H9 (cell line): ENCODE data around the gene USE1. TPM values are rescaled to one million over a fixed set of nuclear protein-coding genes. Genes with fewer than 3 reads are reported as not detected.

Source experiments
- DNase-seq: peaks from one replicate; pipeline ENCODE4 v3.0.0-alpha.2; 2017
- H2AFZ ChIP-seq: one replicate; pipeline ENCODE4 v1.6.1; 2013; ENCODE audit warnings: mild to moderate bottlenecking, low read length, control low read depth, moderate library complexity
- H2AK5ac ChIP-seq: 2 replicates; pipeline ENCODE4 v1.6.1; 2013; ENCODE audit warnings: low read length, control low read depth, mixed read lengths; ENCODE audit not compliant: insufficient read length
- H2BK120ac ChIP-seq: one replicate; pipeline ENCODE4 v1.6.1; 2013; ENCODE audit warnings: low read depth, mild to moderate bottlenecking, low read length, control low read depth, inconsistent platforms; ENCODE audit not compliant: poor library complexity, severe bottlenecking
- H2BK12ac ChIP-seq: 2 replicates; pipeline ENCODE4 v1.6.1; 2013; ENCODE audit warnings: low read length, control low read depth, mixed read lengths, low read depth; ENCODE audit not compliant: insufficient read length
- H2BK15ac ChIP-seq: 2 replicates; pipeline ENCODE4 v1.6.1; 2013; ENCODE audit warnings: low read depth, low read length, control low read depth
- H2BK20ac ChIP-seq: one replicate; pipeline ENCODE4 v1.6.1; 2013; ENCODE audit warnings: low read depth, mild to moderate bottlenecking, low read length, control low read depth, inconsistent platforms; ENCODE audit not compliant: poor library complexity, severe bottlenecking
- H2BK5ac ChIP-seq: 2 replicates; pipeline ENCODE4 v1.6.1; 2013; ENCODE audit warnings: low read length, control low read depth, mixed read lengths; ENCODE audit not compliant: insufficient read length
- H3K14ac ChIP-seq: 2 replicates; pipeline ENCODE4 v1.6.1; 2013; ENCODE audit warnings: low read length, control low read depth; ENCODE audit not compliant: insufficient read depth
- H3K18ac ChIP-seq: 2 replicates; pipeline ENCODE4 v1.6.1; 2013; ENCODE audit warnings: low read depth, mild to moderate bottlenecking, mixed read lengths, low read length, control low read depth; ENCODE audit not compliant: insufficient read length
- H3K23ac ChIP-seq: 2 replicates; pipeline ENCODE4 v1.6.1; 2013; ENCODE audit warnings: low read length, control low read depth, mixed read lengths, low read depth; ENCODE audit not compliant: insufficient read length
- H3K23me2 ChIP-seq: 2 replicates; pipeline ENCODE4 v1.6.1; 2013; ENCODE audit warnings: low read depth, mild to moderate bottlenecking, mixed read lengths, low read length, control low read depth; ENCODE audit not compliant: insufficient read length, poor library complexity, severe bottlenecking
- H3K27ac ChIP-seq: 2 replicates; pipeline ENCODE4 v1.5.1; 2013; ENCODE audit warnings: low read length, control low read depth, mixed read lengths, low read depth; ENCODE audit not compliant: insufficient read length
- H3K27me3 ChIP-seq: 2 replicates; pipeline ENCODE4 v1.6.1; 2013; ENCODE audit warnings: low read length, control low read depth, inconsistent platforms; ENCODE audit not compliant: insufficient read depth
- H3K4ac ChIP-seq: 2 replicates; pipeline ENCODE4 v1.6.1; 2013; ENCODE audit warnings: low read depth, mild to moderate bottlenecking, control low read depth, inconsistent platforms, low read length, moderate library complexity
- H3K4me1 ChIP-seq: 2 replicates; pipeline ENCODE4 v1.6.1; 2013; ENCODE audit warnings: low read length, control low read depth, inconsistent platforms; ENCODE audit not compliant: insufficient read depth
- H3K4me2 ChIP-seq: 2 replicates; pipeline ENCODE4 v1.6.1; 2013; ENCODE audit warnings: low read length, control low read depth, mixed read lengths; ENCODE audit not compliant: insufficient read length, insufficient read depth
- H3K56ac ChIP-seq: 2 replicates; pipeline ENCODE4 v1.6.1; 2013; ENCODE audit warnings: low read depth, mild to moderate bottlenecking, mixed read lengths, low read length, control low read depth; ENCODE audit not compliant: insufficient read length
- H3K79me1 ChIP-seq: 2 replicates; pipeline ENCODE4 v1.6.1; 2013; ENCODE audit warnings: low read depth, mild to moderate bottlenecking, moderate library complexity, low read length, control low read depth, inconsistent platforms; ENCODE audit not compliant: insufficient read depth, poor library complexity, severe bottlenecking
- H3K79me2 ChIP-seq: 2 replicates; pipeline ENCODE4 v1.6.1; 2013; ENCODE audit warnings: low read length, control low read depth, inconsistent platforms; ENCODE audit not compliant: insufficient read depth
- H3K9ac ChIP-seq: 2 replicates; pipeline ENCODE4 v1.6.1; 2013; ENCODE audit warnings: low read length, control low read depth, mixed read lengths; ENCODE audit not compliant: insufficient read length; ENCODE audit errors: extremely low read depth
- H3K9me3 ChIP-seq: one replicate; pipeline ENCODE4 v1.6.1; 2013; ENCODE audit warnings: low read depth, low read length, inconsistent platforms; ENCODE audit not compliant: control insufficient read depth
- H3T11ph ChIP-seq: one replicate; pipeline ENCODE4 v1.6.1; 2013; ENCODE audit warnings: mild to moderate bottlenecking, low read length, control low read depth, inconsistent platforms
- H4K20me1 ChIP-seq: one replicate; pipeline ENCODE4 v1.6.1; 2013; ENCODE audit not compliant: control insufficient read depth, insufficient read length, insufficient read depth
- H4K5ac ChIP-seq: 2 replicates; pipeline ENCODE4 v1.6.1; 2013; ENCODE audit warnings: low read depth, mild to moderate bottlenecking, mixed read lengths, low read length, control low read depth; ENCODE audit not compliant: insufficient read length
- H4K8ac ChIP-seq: replicated peaks from 2 replicates; pipeline ENCODE4 v1.6.1; 2013; ENCODE audit warnings: low read length, control low read depth, mixed read lengths, low read depth; ENCODE audit not compliant: insufficient read length
- H4K91ac ChIP-seq: 2 replicates; pipeline ENCODE4 v1.6.1; 2013; ENCODE audit warnings: low read depth, mild to moderate bottlenecking, moderate library complexity, mixed read lengths, low read length, control low read depth; ENCODE audit not compliant: insufficient read length
- H3K27ac Mint-ChIP-seq, 3 experiments: 2 replicates in 2 of 3; 3 replicates in 1 of 3; pipeline ENCODE4 v1.8.0; 2020 to 2021; ENCODE audit warnings: mixed read lengths in 3 of 3, mild to moderate bottlenecking in 1 of 3, moderate library complexity in 1 of 3
- H3K27me3 Mint-ChIP-seq: 2 replicates; pipeline ENCODE4 v1.8.0; 2021; ENCODE audit warnings: low read depth, mild to moderate bottlenecking, moderate library complexity, mixed read lengths
- H3K36me3 Mint-ChIP-seq, 3 experiments: 2 replicates in 2 of 3; 3 replicates in 1 of 3; pipeline ENCODE4 v1.8.0; 2020 to 2021; ENCODE audit warnings: low read depth in 3 of 3, mixed read lengths in 3 of 3; ENCODE audit not compliant: insufficient read depth in 1 of 3
- H3K4me1 Mint-ChIP-seq, 2 experiments: 2 replicates each; pipeline ENCODE4 v1.8.0; 2020; ENCODE audit warnings: mixed read lengths in 2 of 2
- H3K4me3 Mint-ChIP-seq, 2 experiments: 2 replicates in 1 of 2; 3 replicates in 1 of 2; pipeline ENCODE4 v1.8.0; 2020 to 2021; ENCODE audit warnings: mild to moderate bottlenecking in 2 of 2, mixed read lengths in 2 of 2, moderate library complexity in 1 of 2
- H3K9me3 Mint-ChIP-seq, 2 experiments: 2 replicates in 1 of 2; 3 replicates in 1 of 2; pipeline ENCODE4 v1.8.0; 2020; ENCODE audit warnings: mild to moderate bottlenecking in 2 of 2, mixed read lengths in 2 of 2, moderate library complexity in 1 of 2
- WGBS: extraction: QIAGEN DNeasy Blood & Tissue Kit; methylation state at CpG from one replicate; pipeline ENCODE4 v1.1.7; 2013; ENCODE audit warnings: missing lambda C conversion rate, low lambda C conversion rate, mixed read lengths; ENCODE audit not compliant: insufficient read length; ENCODE audit errors: extremely low coverage; 5-methylcytosine and 5-hydroxymethylcytosine counted together
- total RNA-seq: library from RNA; stranded (reverse); gene quantifications from 2 replicates; pipeline ENCODE4 v1.2.1, GENCODE V29; 2021
- TF ChIP-seq, protein P1 (sequence below): fragments of 200-600 bp; sonication (generic); conservative IDR thresholded peaks from 3 replicates; pipeline ENCODE4 v1.8.0; 2021; ENCODE audit warnings: antibody characterized with exemption, mild to moderate bottlenecking

The USE1 gene
- total RNA-seq, 1 experiment from 2014 or later = 16.2 TPM

DNA sequence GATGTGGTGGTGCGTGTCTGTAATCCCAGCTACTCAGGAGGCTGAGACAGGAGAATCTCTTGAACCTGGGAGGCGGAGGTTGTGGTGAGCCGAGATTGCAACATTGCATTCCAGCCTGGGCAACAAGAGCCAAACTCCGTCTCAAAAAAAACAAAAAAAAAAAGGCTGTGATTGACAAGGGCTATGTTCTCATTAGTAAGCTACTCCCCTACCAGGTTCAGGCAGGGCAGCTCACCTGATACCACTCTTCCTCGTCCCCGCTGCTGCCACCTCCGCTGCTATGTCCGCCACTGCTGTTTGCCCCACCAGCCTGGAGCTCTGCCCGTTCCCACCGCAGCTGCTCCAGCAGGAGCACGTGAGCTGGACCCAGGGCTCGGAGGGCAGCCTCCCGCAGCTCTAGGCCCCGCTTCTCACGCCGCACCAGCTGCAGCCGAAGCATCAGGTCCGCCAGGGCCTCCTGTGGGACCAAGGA is 40.0 kb downstream of the USE1 start:
- no peaks in the 10 kb centered on the region for H3K79me2 ChIP-seq
- no peak overlapping the region for H2AFZ ChIP-seq
- H3K27me3 Mint-ChIP-seq = no peaks in the 10 kb centered on the region

More for the DNA sequence above, 40.0 kb downstream of the USE1 start:
- H3K14ac ChIP-seq = no peak overlapping the region
- no peaks in the 10 kb centered on the region for H3K23me2 ChIP-seq
- no peak overlapping the region for H4K5ac ChIP-seq
- H2BK20ac ChIP-seq = no peak overlapping the region
- no CpG with 5 or more reads among the region's 18 CpGs for WGBS
- Mint-ChIP-seq H3K4me3 (no peak overlapping the region), H3K9me3 (no peaks in the 10 kb centered on the region), H3K4me1 (no peaks in the 10 kb centered on the region; a peak in 2 of 4 replicates), H3K27ac (peak overlapping the region in 1 of 3 experiments; percentile 95; a peak in 2 of 7 replicates), H3K36me3 (peaks cover 0 to 22% (median 2%) of the 10 kb centered on the region in 3 experiments; a peak in 4 of 7 replicates)
- H3K56ac ChIP-seq = no peak overlapping the region
- H3K27ac ChIP-seq = no peak overlapping the region
- TF ChIP-seq, protein P1, sequence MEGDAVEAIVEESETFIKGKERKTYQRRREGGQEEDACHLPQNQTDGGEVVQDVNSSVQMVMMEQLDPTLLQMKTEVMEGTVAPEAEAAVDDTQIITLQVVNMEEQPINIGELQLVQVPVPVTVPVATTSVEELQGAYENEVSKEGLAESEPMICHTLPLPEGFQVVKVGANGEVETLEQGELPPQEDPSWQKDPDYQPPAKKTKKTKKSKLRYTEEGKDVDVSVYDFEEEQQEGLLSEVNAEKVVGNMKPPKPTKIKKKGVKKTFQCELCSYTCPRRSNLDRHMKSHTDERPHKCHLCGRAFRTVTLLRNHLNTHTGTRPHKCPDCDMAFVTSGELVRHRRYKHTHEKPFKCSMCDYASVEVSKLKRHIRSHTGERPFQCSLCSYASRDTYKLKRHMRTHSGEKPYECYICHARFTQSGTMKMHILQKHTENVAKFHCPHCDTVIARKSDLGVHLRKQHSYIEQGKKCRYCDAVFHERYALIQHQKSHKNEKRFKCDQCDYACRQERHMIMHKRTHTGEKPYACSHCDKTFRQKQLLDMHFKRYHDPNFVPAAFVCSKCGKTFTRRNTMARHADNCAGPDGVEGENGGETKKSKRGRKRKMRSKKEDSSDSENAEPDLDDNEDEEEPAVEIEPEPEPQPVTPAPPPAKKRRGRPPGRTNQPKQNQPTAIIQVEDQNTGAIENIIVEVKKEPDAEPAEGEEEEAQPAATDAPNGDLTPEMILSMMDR = no peak
- H3K4me2 ChIP-seq = no peak overlapping the region
- H3T11ph ChIP-seq = no peak overlapping the region
- H3K9ac ChIP-seq = no peak overlapping the region
- H3K27me3 ChIP-seq = no peaks in the 10 kb centered on the region
- H4K91ac ChIP-seq = no peak overlapping the region
- no peak overlapping the region for H3K23ac ChIP-seq
- no peak overlapping the region for H3K18ac ChIP-seq
- no peak overlapping the region for H2BK15ac ChIP-seq
- DNase-seq = peak; percentile 65
- H3K4ac ChIP-seq = no peak overlapping the region
- H2BK120ac ChIP-seq = no peak overlapping the region
- no peak overlapping the region for H2BK12ac ChIP-seq
- H2BK5ac ChIP-seq = no peak overlapping the region
- peaks cover 13% of the 10 kb centered on the region for H3K9me3 ChIP-seq
- no peaks in the 10 kb centered on the region for H4K20me1 ChIP-seq
- H2AK5ac ChIP-seq = no peak overlapping the region
- H3K4me1 ChIP-seq = no peaks in the 10 kb centered on the region
- H4K8ac ChIP-seq = no peak overlapping the region
- H3K79me1 ChIP-seq = no peaks in the 10 kb centered on the region
